ENCODE results near the gene ATP6V0A4.
"Not testable (repeated sequence)": the region's sequence is repeated elsewhere in the genome, so short reads cannot be mapped to it uniquely, and the experiment has no call there.

Gene ATP6V0A4

GRCh38 chr7:138699661-138700060 lies 98.3 kb downstream of the ATP6V0A4 start:
- DNase-seq (ENCODE audit: low read depth) = no peak

- no peak for DNase-seq (ENCODE audit: low read depth)
Observed at GRCh38 chr7:138698281-138698680, 99.7 kb downstream of the ATP6V0A4 start.

- no peak for DNase-seq (ENCODE audit: low read depth)
Observed at GRCh38 chr7:138697535-138698182, 100.3 kb downstream of the ATP6V0A4 start.

DNA sequence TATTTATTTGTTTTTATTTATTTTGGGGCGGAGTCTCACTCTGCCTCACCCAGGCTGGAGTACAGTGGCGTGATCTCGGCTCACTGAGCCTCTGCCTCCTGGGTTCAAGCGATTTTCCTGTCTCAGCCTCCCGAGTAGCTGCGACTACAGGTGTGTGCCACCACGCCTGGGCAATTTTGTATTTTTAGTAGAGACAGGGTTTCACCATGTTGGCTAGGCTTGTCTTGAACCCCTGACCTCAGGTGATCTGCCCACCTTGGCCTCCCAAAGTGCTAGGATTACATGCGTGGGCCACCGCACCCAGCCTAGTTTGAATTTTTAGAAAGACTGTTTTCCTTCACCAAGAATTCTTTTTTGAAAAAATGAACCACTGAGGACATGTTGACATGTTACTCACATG lies 102.2 kb downstream of the ATP6V0A4 start:
- not testable (repeated sequence) for DNase-seq (ENCODE audit: low read depth)

- DNase-seq (ENCODE audit: low read depth) = no peak
Observed at GRCh38 chr7:138695106-138695505, 102.9 kb downstream of the ATP6V0A4 start.

GRCh38 chr7:138691178-138691577 lies 106.8 kb downstream of the ATP6V0A4 start:
- DNase-seq (ENCODE audit: low read depth) = no peak

GRCh38 chr7:138690495-138690894 lies 107.5 kb downstream of the ATP6V0A4 start:
- no peak for DNase-seq (ENCODE audit: low read depth)

- not testable (repeated sequence) for DNase-seq (ENCODE audit: low read depth)
Observed at GRCh38 chr7:138688037-138688436, 110.0 kb downstream of the ATP6V0A4 start.

DNA sequence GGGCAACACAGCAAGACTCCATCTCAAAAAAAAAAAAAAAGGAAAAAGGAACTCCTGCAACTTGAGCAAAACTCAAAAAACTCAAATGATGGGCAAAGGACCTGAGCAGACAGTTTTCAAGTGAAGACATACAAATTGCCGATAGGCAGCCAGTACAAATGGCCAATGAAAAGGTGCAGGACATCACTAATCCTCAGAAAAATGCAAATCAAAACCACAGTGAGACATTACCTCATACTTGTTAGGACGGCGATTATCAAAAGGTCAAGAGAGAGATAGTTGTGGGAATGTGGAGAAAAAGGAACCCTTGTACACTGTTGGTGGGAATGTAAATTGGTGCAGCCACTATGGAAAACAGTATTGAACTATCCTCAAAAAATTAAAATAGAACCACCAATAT lies 113.7 kb downstream of the ATP6V0A4 start:
- no peak for DNase-seq (ENCODE audit: low read depth)

- DNase-seq (ENCODE audit: low read depth) = no peak
Observed at GRCh38 chr7:138679793-138680192, 118.2 kb downstream of the ATP6V0A4 start.

DNA sequence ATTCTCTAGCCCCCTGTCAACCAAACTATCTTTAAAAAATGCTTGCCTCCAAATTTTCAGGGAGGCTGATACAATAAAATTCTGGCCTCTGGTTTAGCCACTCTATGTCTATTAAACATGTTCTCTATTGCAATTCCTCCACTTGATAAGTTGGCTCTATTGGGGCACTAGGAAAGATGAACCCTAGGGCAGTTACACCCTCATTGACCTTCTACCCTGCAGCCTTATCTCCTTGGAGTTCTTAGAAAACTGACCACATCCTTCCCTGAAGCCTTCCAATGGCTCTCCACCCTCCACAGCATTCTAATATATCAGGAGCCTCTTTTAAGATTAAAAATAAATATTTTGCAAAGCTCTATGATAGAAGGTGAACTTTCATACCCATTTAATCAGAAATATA lies 127.4 kb downstream of the ATP6V0A4 start:
- no peak for DNase-seq (ENCODE audit: low read depth)

GRCh38 chr7:138669364-138669763 lies 128.6 kb downstream of the ATP6V0A4 start:
- DNase-seq (ENCODE audit: low read depth) = no peak

DNA sequence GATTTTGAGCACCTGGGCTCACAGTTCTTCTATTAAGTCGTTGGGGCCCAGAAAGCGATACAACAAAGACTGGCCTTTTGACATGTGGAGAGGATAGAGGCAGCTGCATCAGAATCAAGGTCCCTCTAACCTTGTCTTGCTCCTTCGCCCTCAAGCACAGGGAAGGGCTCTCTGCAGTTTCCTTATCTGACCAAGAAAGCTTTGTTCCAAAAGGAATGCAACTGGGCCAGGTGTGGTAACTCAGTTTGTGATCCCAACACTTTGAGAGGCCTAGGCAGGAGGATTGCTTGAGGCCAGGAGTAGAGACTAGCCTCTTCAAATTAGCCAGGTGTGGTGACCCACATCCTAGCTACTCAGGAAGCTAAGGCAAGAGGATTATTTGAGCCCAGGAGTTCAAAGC lies 129.1 kb downstream of the ATP6V0A4 start:
- no peak for DNase-seq (ENCODE audit: low read depth)

GRCh38 chr7:138668229-138668596 lies 129.8 kb downstream of the ATP6V0A4 start:
- DNase-seq (ENCODE audit: low read depth) = no peak

- DNase-seq (ENCODE audit: low read depth) = no peak
Observed at GRCh38 chr7:138667535-138668228, 130.3 kb downstream of the ATP6V0A4 start.

- DNase-seq (ENCODE audit: low read depth) = no peak
Observed at GRCh38 chr7:138666385-138666784, 131.6 kb downstream of the ATP6V0A4 start.

DNA sequence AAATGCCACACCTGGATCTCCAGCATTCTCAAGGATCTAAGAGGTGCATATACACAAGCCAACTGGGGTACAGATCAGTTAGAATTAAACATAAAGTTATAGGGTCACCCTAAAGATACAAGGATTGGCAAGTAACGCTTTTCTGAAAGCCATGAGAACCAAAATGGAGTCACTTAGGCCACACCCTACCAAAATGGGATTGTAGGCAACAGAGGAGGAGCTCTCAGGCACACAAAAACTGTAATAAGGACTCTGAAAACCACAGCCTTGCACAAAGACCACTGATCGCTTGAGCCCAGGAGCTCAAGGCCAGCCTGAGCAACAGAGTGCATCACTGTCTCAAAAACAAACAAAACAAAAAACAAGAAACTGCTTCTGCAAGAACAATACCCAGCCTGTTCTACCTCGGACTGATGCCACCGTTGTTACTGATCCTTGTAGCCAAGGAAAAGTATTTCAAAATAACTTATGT lies 132.3 kb downstream of the ATP6V0A4 start:
- DNase-seq (ENCODE audit: low read depth) = no peak

- no peak for DNase-seq (ENCODE audit: low read depth)
Observed at GRCh38 chr7:138665249-138665648, 132.7 kb downstream of the ATP6V0A4 start.

DNA sequence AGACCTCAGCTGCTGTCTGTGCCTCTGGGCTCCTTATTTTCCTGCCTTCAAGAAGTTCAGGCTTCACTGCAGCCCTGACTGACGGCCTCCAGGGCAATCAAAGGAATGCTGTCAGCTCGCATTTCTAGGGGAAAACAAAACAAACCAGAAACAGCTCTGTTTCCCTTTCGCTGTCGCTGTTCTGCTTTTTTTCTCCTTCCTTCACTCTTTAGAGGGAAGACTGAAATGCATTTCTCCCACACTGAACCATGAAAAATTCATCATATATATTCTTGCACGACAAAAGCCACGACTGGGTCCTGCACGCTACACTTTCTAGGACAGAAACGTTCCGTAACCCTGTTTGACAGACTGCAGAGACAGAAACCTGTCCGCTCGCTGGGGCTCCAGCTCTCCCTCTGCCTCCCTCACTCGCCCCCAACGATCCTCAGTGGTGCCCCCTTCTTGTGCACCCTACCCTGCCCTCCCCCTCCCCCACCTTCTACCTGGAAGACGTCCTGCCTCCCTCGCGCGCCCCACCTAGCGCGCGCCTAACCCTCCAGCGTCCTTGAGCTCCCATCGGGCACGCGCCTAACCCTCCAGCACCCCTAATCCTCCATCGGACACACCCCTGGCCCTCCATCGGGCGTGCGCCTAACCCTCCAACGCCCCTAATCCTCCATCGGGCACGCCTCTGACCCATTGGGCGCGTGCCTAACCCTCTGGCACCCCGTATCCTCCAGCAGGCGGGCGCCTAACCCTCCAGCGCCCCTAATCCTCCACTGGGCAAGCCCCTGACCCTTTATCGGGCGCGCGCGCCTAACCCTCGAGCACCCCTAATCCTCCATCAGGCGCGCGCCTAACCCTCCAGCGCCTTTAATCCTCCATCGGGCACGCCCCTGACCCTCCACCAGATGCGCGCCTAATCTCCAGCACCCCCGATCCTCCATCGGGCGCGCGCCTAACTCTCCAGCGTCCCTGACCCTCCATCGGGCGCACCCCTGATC lies 134.0 kb downstream of the ATP6V0A4 start:
- DNase-seq (ENCODE audit: low read depth) = no peak

DNA sequence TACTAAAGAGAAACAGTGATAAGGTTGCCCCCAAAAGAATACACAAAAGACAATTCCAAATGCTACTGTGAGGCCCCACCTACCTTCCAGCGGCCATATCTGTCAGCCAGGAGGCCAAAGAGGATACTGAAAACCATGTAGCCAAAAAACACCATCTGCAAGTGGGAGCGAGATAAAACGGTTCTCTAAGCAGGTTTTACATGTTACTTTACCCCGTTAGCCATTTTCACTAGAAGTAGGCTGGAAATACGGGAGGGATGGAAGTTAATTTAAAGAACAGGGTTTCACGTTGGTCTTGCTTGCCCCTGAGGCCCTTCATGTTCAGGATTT lies 135.0 kb downstream of the ATP6V0A4 start:
- no peak for DNase-seq (ENCODE audit: low read depth)

- no peak for DNase-seq (ENCODE audit: low read depth)
Observed at GRCh38 chr7:138662076-138662990, 135.7 kb downstream of the ATP6V0A4 start.

Measured in GM04504 (cell line).